HT-29 (cell line): ENCODE results near the gene SENP8. TPM values are rescaled to one million over a fixed set of nuclear protein-coding genes. Genes with fewer than 3 reads are reported as not detected.
A peak's percentile ranks its signal among the peaks of the same experiment; 100 is the strongest.

Experiments
- DNase-seq: peaks from one replicate; pipeline ENCODE4 v3.0.0-alpha.2; 2015; ENCODE audit warnings: low spot score
- total RNA-seq: library from RNA; depleted of rRNA; stranded (reverse); fragments of >200 nt; shearing (Covaris generic); gene quantifications from 2 replicates; pipeline ENCODE4 v1.2.3, GENCODE V29; 2014; rRNA removed

SENP8 gene
- total RNA-seq, 1 experiment from 2014 or later = 0.66 TPM

GRCh38 chr15:72174551-72175165 is 56.5 kb downstream of the SENP8 start:
- no peak for DNase-seq

GRCh38 chr15:72175186-72176044 is 57.2 kb downstream of the SENP8 start:
- DNase-seq = no peak

- no peak for DNase-seq
These were observed 58.0 kb downstream of the SENP8 start for GRCh38 chr15:72176159-72176558.

GRCh38 chr15:72176743-72177142 is 58.5 kb downstream of the SENP8 start:
- DNase-seq = no peak

- no peak for DNase-seq
These were observed 60.9 kb downstream of the SENP8 start for GRCh38 chr15:72178976-72179585.

DNA sequence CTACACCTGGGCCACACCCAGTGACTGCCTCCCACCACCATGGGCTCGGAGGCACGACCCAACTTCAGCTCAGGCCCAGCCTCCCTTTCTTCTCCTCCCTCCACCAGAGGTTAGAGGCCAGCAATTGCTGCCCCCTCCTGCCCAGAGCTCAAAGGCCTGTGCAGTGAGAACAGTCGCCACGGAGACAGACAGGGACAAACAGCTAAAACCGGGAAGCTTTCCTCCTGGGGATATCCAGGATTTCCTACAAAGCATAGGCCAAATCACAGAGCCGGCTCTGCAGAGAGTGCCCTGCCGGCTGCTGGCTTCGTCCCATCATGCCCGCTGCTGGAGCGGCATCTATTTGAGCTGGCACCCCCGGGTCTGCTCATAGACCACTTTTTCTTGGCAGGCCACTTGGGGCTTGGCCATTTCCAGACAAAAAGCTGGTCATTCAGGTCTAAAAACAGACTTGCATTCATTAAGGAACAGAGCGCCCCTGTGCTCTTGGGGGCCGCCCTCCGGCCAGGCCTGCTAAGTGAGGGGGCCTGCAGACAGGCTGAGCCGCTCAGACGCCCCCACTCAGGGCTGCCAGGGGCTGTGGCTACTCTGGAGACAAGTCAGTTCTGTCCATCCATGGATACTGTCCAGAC is 61.9 kb downstream of the SENP8 start:
- DNase-seq = no peak

GRCh38 chr15:72180761-72181324 is 62.6 kb downstream of the SENP8 start:
- DNase-seq = no peak

DNA sequence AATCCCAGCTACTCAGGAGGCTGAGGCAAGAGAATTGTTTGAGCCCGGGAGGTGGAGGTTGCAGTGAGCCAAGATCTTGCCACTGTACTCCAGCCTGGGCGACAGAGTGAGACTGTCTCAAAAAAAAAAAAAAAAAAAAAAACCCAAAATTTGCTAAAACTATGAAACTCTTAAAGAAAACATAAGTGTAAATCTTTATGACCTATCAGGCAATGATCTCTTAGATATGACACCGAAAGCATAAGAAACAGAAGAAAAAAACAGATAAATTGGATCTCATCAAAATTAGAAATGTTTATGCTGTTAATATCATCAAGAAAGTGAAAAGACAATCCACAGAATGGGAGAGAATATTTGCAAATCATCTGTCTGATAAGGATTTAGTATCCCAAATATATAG is 64.0 kb downstream of the SENP8 start:
- DNase-seq = no peak

DNA sequence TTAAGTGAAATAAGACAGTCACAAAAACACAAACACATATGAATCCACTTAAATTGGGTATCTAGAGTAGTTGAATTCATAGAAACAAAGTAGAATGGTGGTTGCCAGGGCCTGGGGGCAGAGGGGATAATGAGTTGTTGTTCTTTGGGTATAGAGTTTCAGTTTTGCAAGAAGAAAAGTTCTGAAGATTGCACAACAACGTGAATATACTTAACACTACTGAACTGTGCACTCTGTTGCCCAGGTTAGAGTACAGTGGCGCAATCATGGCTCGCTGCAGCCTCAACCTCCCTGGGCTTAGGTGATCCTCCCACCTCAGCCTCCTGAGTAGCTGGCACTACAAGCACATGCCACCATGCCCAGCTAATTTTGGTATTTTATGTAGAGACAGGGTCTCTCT is 64.5 kb downstream of the SENP8 start:
- DNase-seq = no peak

- no peak for DNase-seq
These were observed 65.6 kb downstream of the SENP8 start for GRCh38 chr15:72183781-72184164.

GRCh38 chr15:72184165-72184811 is 66.1 kb downstream of the SENP8 start:
- DNase-seq = peak; percentile 60

- DNase-seq = no peak
These were observed 71.2 kb downstream of the SENP8 start for GRCh38 chr15:72189250-72189902.

DNA sequence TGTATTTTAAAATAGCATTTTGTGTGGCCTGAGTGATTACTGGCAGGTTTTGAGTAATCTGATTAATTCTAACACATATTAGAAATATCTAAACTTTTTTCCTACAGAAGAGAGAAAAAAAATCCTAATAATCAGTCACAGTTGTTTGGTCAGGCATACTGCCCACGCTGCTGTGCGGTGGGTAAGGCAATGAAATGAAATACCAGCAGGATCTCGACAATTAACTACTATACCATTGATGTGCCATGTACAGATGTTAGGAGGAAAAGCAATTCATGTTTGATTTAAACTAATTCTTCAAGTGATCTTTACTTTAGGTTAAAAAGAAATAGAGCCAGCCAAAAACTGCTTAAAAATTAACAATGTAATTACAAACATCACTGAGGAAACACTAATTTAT is 74.2 kb downstream of the SENP8 start:
- DNase-seq = no peak

Other genes starting within 250 kb of the SENP8 start
- gene MYO9A, start 253 bp upstream of the SENP8 start, total RNA-seq = 7.2 and 11.4 TPM in 2 replicates
- 0.03 and 0.29 TPM in 2 replicates for gene GRAMD2A, start 79.4 kb downstream of the SENP8 start, total RNA-seq
- 1,702 and 1,855 TPM in 2 replicates for gene PKM, start 112.8 kb downstream of the SENP8 start, total RNA-seq
- 39.1 and 49.9 TPM in 2 replicates for gene PARP6, start 154.2 kb downstream of the SENP8 start, total RNA-seq
- 0.31 and 0.55 TPM in 2 replicates for gene CELF6, start 201.8 kb downstream of the SENP8 start, total RNA-seq